ENCODE measurements around the gene RNF151. TPM values are rescaled to one million over a fixed set of nuclear protein-coding genes. Genes with fewer than 3 reads are reported as not detected.

The RNF151 gene
- total and polyA plus RNA-seq, 8 donors: 0.17 TPM; not detected in 7

DNA sequence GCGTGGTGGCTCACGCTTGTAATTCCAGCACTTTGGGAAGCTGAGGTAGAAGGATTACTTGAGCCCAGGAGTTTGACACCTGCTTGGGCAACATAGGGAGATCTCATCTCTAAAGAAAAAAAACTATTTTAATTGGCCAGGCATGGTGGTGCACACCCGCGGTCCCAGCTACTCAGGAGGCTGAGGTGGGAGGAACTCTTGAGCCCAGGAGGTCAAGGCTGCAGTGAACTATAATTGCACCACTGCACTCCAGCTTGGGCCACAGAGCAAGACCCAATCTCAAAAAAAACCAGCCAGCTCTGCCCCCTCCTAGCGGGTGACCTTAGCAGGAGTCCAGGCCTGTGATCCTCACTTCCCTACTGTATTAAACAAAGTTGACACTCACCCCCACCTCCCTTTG is 42.6 kb upstream of the RNF151 start:
- TF ChIP-seq, protein P1, sequence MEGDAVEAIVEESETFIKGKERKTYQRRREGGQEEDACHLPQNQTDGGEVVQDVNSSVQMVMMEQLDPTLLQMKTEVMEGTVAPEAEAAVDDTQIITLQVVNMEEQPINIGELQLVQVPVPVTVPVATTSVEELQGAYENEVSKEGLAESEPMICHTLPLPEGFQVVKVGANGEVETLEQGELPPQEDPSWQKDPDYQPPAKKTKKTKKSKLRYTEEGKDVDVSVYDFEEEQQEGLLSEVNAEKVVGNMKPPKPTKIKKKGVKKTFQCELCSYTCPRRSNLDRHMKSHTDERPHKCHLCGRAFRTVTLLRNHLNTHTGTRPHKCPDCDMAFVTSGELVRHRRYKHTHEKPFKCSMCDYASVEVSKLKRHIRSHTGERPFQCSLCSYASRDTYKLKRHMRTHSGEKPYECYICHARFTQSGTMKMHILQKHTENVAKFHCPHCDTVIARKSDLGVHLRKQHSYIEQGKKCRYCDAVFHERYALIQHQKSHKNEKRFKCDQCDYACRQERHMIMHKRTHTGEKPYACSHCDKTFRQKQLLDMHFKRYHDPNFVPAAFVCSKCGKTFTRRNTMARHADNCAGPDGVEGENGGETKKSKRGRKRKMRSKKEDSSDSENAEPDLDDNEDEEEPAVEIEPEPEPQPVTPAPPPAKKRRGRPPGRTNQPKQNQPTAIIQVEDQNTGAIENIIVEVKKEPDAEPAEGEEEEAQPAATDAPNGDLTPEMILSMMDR (IDR thresholded peaks at IDR 0.05): no peak
- intact Hi-C loops (cut with DNase I): no loop called here
- Histone ChIP-seq H3K4me1 (peaks cover 0 to 16% of the 10 kb centered on the region in 2 donors), H3K27ac (no peak overlapping the region), H3K36me3 (no peaks in the 10 kb centered on the region), H3K4me3 (no peak overlapping the region), H3K27me3 (peaks cover 36 to 57% of the 10 kb centered on the region in 2 donors), H3K9me3 (no peaks in the 10 kb centered on the region)
- no peak for DNase-seq
- ATAC-seq: no peak

DNA sequence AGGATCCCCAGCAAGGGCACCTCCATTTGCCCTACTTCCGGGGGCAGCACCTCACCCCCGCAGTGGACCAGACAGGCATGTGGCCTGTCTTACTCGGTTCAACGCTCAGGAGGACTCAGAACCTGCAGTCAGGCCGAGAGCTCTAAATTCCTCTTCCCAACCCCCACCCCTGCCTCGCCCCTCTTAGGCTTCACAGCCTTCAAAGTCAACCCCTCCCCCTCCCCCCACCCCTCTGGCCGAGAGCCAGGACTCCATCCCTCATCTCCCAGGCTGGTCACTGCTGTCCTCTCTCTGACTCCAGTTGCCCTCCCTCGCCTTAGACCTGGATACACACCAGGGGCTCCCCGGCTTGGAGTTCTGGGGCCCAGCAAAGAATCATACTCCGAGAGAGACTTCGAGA is 40.4 kb upstream of the RNF151 start:
- ATAC-seq (no peak), DNase-seq (no peak)
- TF ChIP-seq, protein P1 (IDR thresholded peaks at IDR 0.05): no peak
- intact Hi-C loops (cut with DNase I): loop anchor here in 1 of 2 donors (5.0 kb wide), 1 partner anchor 59 kb away; no protein-coding TSS in a partner anchor
- H3K9me3 ChIP-seq: no peaks in the 10 kb centered on the region
- H3K36me3 ChIP-seq: no peaks in the 10 kb centered on the region
- no peak overlapping the region for H3K4me3 ChIP-seq
- peaks cover 0 to 23% of the 10 kb centered on the region in 2 donors for H3K4me1 ChIP-seq
- no peak overlapping the region for H3K27ac ChIP-seq
- H3K27me3 ChIP-seq: peaks cover 20 to 36% of the 10 kb centered on the region in 2 donors

DNA sequence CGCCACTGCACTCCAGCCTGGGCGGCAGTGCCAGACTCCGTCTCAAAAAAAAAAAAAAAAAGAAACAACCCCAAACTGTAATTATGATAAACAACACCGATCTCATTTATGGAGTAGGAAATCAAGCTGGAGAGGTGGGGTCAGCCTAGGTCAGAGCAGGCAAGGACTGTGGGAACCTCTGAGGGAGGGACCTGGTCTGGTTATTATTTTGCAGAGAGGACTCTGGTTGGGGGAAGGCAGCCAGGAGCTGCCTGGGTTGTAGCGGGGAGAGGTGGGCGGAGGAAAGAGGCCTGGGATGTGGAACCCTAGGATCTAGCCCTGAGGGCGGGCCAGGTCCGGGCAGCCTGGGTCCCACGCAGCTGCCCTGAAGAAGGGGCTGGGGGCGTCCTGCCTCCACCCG is 37.6 kb upstream of the RNF151 start:
- Histone ChIP-seq H3K27me3 (peaks cover 0 to 23% of the 10 kb centered on the region in 2 donors), H3K36me3 (no peaks in the 10 kb centered on the region), H3K27ac (peak overlapping the region in 1 of 2 donors; percentile 88), H3K9me3 (no peaks in the 10 kb centered on the region), H3K4me1 (peaks cover 0 to 13% of the 10 kb centered on the region in 2 donors), H3K4me3 (peak overlapping the region; percentile 53 to 58)
- DNase-seq (no peak), ATAC-seq (peak; percentile 65)
- TF ChIP-seq, protein P1 (IDR thresholded peaks at IDR 0.05): no peak
- intact Hi-C loops (cut with DNase I): loop anchor here in 1 of 2 donors (5.0 kb wide), 1 partner anchor 62 kb away; no protein-coding TSS in a partner anchor

DNA sequence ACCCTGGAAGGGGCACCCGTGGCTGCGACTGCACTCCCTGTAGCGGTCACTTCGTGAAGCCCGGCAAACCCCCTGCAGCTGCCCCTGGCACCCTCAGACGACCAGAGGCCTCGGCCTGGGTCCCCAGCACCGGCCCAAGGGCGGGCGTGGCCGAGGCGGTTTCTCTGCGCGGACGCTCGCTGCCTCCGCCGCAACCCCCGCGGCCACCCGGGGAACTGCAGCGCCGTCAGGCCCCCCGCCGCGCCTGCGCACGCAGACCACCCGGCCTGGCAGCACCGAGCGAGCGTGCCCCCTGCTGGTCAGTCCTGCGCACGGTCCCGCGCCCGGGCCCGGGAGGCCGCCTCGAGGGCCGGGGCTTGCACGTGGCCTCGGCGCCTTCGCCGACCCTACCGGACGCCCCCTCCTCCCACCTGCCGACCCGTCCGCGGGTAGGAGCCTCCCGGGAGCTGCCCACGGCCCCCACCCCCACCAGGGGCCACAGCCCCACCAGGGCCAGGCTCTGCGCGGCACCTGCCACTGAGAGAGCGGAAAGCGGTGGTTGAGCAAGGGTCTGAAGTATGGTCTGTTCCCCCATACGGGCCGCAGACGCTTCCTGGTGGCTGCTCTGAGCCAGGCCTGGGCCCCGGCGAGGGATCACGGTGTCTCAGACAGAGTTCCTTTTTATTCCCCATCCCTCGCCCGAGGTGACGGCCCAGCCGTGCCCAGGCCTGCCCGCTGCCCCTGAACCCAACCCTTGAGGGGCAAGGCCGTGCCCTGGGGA is 36.9 kb upstream of the RNF151 start:
- Histone ChIP-seq H3K4me1 (peaks cover 0 to 13% of the 10 kb centered on the region in 2 donors), H3K9me3 (no peaks in the 10 kb centered on the region), H3K4me3 (peak overlapping the region; percentile 53 to 58), H3K36me3 (no peaks in the 10 kb centered on the region), H3K27me3 (peaks cover 0 to 17% of the 10 kb centered on the region in 2 donors), H3K27ac (peak overlapping the region in 1 of 2 donors; percentile 88)
- peak; percentile 99 for ATAC-seq
- TF ChIP-seq, protein P1 (IDR thresholded peaks at IDR 0.05): peak; percentile 98 to 100
- DNase-seq: peak; percentile 83 to 99 (median 91)
- intact Hi-C loops (cut with DNase I): loop anchor here in 1 of 2 donors (5.0 kb wide), 1 partner anchor 62 kb away; no protein-coding TSS in a partner anchor

DNA sequence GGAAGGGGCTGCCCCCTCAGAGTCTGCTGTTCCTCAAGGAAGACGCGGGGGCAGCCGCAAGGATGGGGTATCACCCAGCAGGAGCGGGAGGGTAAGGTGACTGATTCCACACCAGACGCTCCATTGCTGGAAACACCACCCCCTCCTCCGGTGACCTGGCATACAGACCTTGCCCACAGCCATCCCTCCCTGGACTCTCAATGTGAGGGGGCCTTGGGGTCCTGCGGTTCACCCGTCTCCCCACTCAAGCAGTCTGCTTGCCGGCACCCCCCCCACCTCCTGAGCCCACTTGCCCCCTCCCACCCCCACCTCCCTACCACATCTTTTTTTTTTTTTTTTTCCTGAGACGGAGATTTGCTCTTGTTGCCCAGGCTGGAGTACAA is 36.3 kb upstream of the RNF151 start:
- Histone ChIP-seq H3K36me3 (no peaks in the 10 kb centered on the region), H3K4me1 (peaks cover 0 to 15% of the 10 kb centered on the region in 2 donors), H3K27me3 (peaks cover 0 to 15% of the 10 kb centered on the region in 2 donors), H3K9me3 (no peaks in the 10 kb centered on the region), H3K4me3 (peak overlapping the region in 1 of 2 donors; percentile 58), H3K27ac (peak overlapping the region in 1 of 2 donors; percentile 88)
- intact Hi-C loops (cut with DNase I): no loop called here
- TF ChIP-seq, protein P1 (IDR thresholded peaks at IDR 0.05): no peak
- DNase-seq: no peak
- no peak for ATAC-seq
